ENCODE data around the gene TPPP2. TPM values are rescaled to one million over a fixed set of nuclear protein-coding genes. Genes with fewer than 3 reads are reported as not detected.

TPPP2 gene
- total RNA-seq, 2 donors from 2014 or later, result 0.73 to 1.7 TPM

DNA sequence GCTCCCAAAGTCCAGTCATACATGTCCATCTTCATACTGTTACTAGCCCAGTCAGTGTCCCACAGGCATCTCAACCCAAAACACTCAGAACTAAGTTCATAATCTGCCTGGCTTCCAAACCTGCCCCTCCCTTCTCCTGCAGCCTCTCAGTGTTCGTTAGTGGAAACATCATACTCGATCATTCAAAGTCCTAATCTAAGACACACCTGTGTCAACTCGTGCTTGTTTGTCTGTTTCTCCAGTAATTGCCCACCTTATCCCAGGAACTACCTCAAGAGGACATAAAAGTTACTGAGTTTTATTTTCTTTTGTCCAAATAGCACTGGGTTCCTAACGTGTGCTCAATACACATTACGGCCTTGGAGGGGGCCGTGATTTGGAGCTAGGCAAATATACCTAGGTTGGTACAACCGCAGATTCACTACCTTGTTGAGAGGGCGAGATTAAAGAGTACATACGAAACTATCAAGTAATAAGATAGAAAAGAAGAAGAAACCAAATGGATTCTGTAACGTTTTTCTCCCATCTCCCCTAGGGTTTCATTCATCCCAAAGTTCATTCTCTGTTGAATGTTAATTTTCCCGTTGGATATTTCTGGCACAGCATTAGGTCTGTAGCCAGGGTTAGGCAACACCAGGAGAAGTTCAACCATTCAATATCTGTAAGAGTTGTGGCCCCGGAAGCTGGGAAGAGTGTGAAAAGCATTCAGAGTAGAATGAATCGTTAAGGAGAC lies 30.8 kb downstream of the TPPP2 start:
- Histone ChIP-seq H3K4me3 (ENCODE audit: low read length) (no peak overlapping the region), H3K4me1 (ENCODE audit: control insufficient read depth, insufficient read depth, low read length) (peaks cover 4% of the 10 kb centered on the region), H3K9me3 (ENCODE audit: control insufficient read depth, low read length) (no peaks in the 10 kb centered on the region), H3K9ac (ENCODE audit: extremely low read depth, low read length, poor library complexity, severe bottlenecking) (no peak overlapping the region), H3K27ac (ENCODE audit: low read depth, low read length) (no peak overlapping the region), H3K36me3 (ENCODE audit: control insufficient read depth, insufficient read depth, low read length) (no peaks in the 10 kb centered on the region), H3K27me3 (ENCODE audit: control insufficient read depth, insufficient read depth, low read length, poor library complexity, severe bottlenecking) (no peaks in the 10 kb centered on the region)
- H3K27me3 Mint-ChIP-seq (ENCODE audit: insufficient read depth), result no peaks in the 10 kb centered on the region
- WGBS, 2 experiments (ENCODE audit: insufficient coverage in 1 of 2, insufficient read length in 1 of 2), result 87 to 90% methylated on average over 11 to 13 of the region's 13 CpGs
- no peaks in the 10 kb centered on the region for H3K36me3 Mint-ChIP-seq (ENCODE audit: low read depth)
- H3K9me3 Mint-ChIP-seq, result no peaks in the 10 kb centered on the region
- no peak overlapping the region for H3K4me3 Mint-ChIP-seq
- peaks cover 20% of the 10 kb centered on the region for H3K4me1 Mint-ChIP-seq
- H3K27ac Mint-ChIP-seq, result no peak overlapping the region
- TF ChIP-seq, protein P1, sequence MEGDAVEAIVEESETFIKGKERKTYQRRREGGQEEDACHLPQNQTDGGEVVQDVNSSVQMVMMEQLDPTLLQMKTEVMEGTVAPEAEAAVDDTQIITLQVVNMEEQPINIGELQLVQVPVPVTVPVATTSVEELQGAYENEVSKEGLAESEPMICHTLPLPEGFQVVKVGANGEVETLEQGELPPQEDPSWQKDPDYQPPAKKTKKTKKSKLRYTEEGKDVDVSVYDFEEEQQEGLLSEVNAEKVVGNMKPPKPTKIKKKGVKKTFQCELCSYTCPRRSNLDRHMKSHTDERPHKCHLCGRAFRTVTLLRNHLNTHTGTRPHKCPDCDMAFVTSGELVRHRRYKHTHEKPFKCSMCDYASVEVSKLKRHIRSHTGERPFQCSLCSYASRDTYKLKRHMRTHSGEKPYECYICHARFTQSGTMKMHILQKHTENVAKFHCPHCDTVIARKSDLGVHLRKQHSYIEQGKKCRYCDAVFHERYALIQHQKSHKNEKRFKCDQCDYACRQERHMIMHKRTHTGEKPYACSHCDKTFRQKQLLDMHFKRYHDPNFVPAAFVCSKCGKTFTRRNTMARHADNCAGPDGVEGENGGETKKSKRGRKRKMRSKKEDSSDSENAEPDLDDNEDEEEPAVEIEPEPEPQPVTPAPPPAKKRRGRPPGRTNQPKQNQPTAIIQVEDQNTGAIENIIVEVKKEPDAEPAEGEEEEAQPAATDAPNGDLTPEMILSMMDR (conservative IDR thresholded peaks at IDR 0.05), result no peak
- no peak for DNase-seq

DNA sequence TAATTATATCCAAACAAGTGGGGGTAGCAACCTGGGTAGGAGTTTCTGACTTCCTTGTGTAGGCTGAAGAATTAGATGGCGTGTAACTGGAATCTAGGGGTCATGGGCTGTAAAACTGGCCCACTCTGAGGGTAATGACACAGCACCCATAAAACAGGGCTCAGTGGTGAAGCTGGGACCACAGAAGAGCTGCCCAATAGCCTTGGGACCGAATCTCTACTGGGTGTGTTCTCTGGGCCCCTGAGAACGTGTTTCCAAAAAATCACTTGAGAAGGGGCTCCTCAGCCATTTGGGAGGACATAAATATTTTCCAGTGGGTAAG lies 31.3 kb downstream of the TPPP2 start:
- H3K36me3 Mint-ChIP-seq (ENCODE audit: low read depth), result no peaks in the 10 kb centered on the region
- no peak for DNase-seq
- Histone ChIP-seq H3K27ac (ENCODE audit: low read depth, low read length) (no peak overlapping the region), H3K9ac (ENCODE audit: extremely low read depth, low read length, poor library complexity, severe bottlenecking) (no peak overlapping the region), H3K4me1 (ENCODE audit: control insufficient read depth, insufficient read depth, low read length) (peaks cover 4% of the 10 kb centered on the region), H3K36me3 (ENCODE audit: control insufficient read depth, insufficient read depth, low read length) (no peaks in the 10 kb centered on the region), H3K9me3 (ENCODE audit: control insufficient read depth, low read length) (no peaks in the 10 kb centered on the region), H3K4me3 (ENCODE audit: low read length) (no peak overlapping the region), H3K27me3 (ENCODE audit: control insufficient read depth, insufficient read depth, low read length, poor library complexity, severe bottlenecking) (no peaks in the 10 kb centered on the region)
- no peak overlapping the region for H3K27ac Mint-ChIP-seq
- H3K4me1 Mint-ChIP-seq, result peaks cover 18% of the 10 kb centered on the region
- TF ChIP-seq, protein P1 (conservative IDR thresholded peaks at IDR 0.05), result no peak
- H3K9me3 Mint-ChIP-seq, result no peaks in the 10 kb centered on the region
- H3K27me3 Mint-ChIP-seq (ENCODE audit: insufficient read depth), result no peaks in the 10 kb centered on the region
- WGBS, 2 experiments (ENCODE audit: insufficient coverage in 1 of 2, insufficient read length in 1 of 2), result 92 to 100% methylated on average over 1 to 3 of the region's 3 CpGs
- no peak overlapping the region for H3K4me3 Mint-ChIP-seq

DNA sequence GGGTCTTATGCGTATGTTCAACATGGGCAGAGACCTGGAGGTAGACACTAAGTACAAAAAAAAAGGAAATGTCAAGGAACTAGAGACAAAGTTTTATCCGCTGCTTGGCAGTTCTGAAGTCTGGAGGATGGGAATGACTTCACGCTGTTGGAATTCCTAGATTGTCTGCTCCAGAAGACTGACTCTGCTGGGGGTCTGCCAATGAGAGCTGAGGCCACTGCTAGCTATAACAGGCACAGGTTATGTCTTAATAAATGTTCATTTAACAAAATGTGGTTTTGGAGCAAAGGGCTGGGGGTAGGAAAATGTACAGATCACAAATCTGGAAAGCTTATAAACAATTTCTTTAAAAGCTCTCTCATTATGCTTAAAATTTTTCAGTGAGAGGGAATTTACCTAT lies 33.5 kb downstream of the TPPP2 start:
- Mint-ChIP-seq H3K27me3 (ENCODE audit: insufficient read depth) (peaks cover 6% of the 10 kb centered on the region), H3K4me3 (no peak overlapping the region), H3K36me3 (ENCODE audit: low read depth) (no peaks in the 10 kb centered on the region), H3K9me3 (no peaks in the 10 kb centered on the region), H3K27ac (no peak overlapping the region), H3K4me1 (peaks cover 18% of the 10 kb centered on the region)
- WGBS, 2 experiments (ENCODE audit: insufficient coverage in 1 of 2, insufficient read length in 1 of 2), result 46 to 69% methylated on average over 3 of the region's 3 CpGs
- H3K4me1 ChIP-seq (ENCODE audit: control insufficient read depth, insufficient read depth, low read length), result peaks cover 7% of the 10 kb centered on the region
- H3K27me3 ChIP-seq (ENCODE audit: control insufficient read depth, insufficient read depth, low read length, poor library complexity, severe bottlenecking), result no peaks in the 10 kb centered on the region
- no peaks in the 10 kb centered on the region for H3K36me3 ChIP-seq (ENCODE audit: control insufficient read depth, insufficient read depth, low read length)
- H3K9me3 ChIP-seq (ENCODE audit: control insufficient read depth, low read length), result no peaks in the 10 kb centered on the region
- H3K9ac ChIP-seq (ENCODE audit: extremely low read depth, low read length, poor library complexity, severe bottlenecking), result no peak overlapping the region
- H3K27ac ChIP-seq (ENCODE audit: low read depth, low read length), result no peak overlapping the region
- no peak for DNase-seq
- no peak overlapping the region for H3K4me3 ChIP-seq (ENCODE audit: low read length)
- TF ChIP-seq, protein P1 (conservative IDR thresholded peaks at IDR 0.05), result no peak
